Lower leg skin (tissue), 4 donors: ENCODE results near the gene EIF5AL1. TPM values are rescaled to one million over a fixed set of nuclear protein-coding genes. Genes with fewer than 3 reads are reported as not detected.
"Not testable (repeated sequence)": the region's sequence is repeated elsewhere in the genome, so short reads cannot be mapped to it uniquely, and the experiment has no call there.

ENCODE experiments used
- DNase-seq, 2 donors: peaks; one replicate each; pipeline ENCODE4 v3.0.0-alpha.2; 2019; ENCODE audit warnings: low spot score in 2 of 2
- H3K4me3 ChIP-seq: fragments of 200-600 bp; sonication (generic); 2 replicates; pipeline ENCODE4 v1.5.1; 2017; ENCODE audit warnings: mild to moderate bottlenecking, low read depth; ENCODE audit not compliant: poor library complexity, severe bottlenecking
- CTCF ChIP-seq, 3 donors: fragments of 450-650 bp; IDR thresholded peaks; one replicate each; pipeline ENCODE4 v1.5.1; 2016; ENCODE audit warnings: antibody characterized with exemption in 3 of 3, mild to moderate bottlenecking in 3 of 3, moderate library complexity in 2 of 3
- POLR2A ChIP-seq, 2 donors: fragments of 450-650 bp; IDR thresholded peaks; one replicate each; pipeline ENCODE4 v1.6.1; 2016 to 2017; ENCODE audit warnings: antibody characterized with exemption in 2 of 2, mild to moderate bottlenecking in 1 of 2, moderate library complexity in 1 of 2
- WGBS, 2 donors: methylation state at CpG; one replicate each; pipeline ENCODE4 v1.1.5; 2018; 5-methylcytosine and 5-hydroxymethylcytosine counted together
- intact Hi-C: fragments of 100-400 bp; cut with DNase I; formaldehyde crosslinking; loops from one replicate; pipeline ENCODE4 v1.15.0; 2023; ENCODE audit warnings: low total_unique reads
- total RNA-seq, 4 donors: library from RNA; depleted of rRNA; stranded (reverse); fragments of >200 nt; gene quantifications; one replicate each; pipeline ENCODE4 v1.1.0, GENCODE V29; 2016

Gene EIF5AL1
- total RNA-seq, 4 donors from 2014 or later, result 0.05 to 0.38 (median 0.08) TPM; not detected in 1

- DNase-seq, result no peak
- 50 to 58% methylated on average over 6 to 7 of the region's 7 CpGs for WGBS, 2 donors
Observed at GRCh38 chr10:79502561-79503309, 9.6 kb upstream of the EIF5AL1 start.

GRCh38 chr10:79503787-79504186 lies 8.5 kb upstream of the EIF5AL1 start:
- DNase-seq, intact Hi-C loops, H3K4me3 ChIP-seq: not testable (repeated sequence)
- whole genome bisulfite sequencing, 2 donors, result 74 to 84% methylated on average over 4 of the region's 4 CpGs

More at GRCh38 chr10:79502561-79503309, 9.6 kb upstream of the EIF5AL1 start:
- no peak overlapping the region for H3K4me3 ChIP-seq
- intact Hi-C loops, result no loop called here
- TF ChIP-seq POLR2A (IDR thresholded peaks at IDR 0.05), result no peak
- TF ChIP-seq CTCF (IDR thresholded peaks at IDR 0.05), result no peak

- WGBS, 2 donors, result no CpG with 5 or more reads among the region's 2 CpGs
- intact Hi-C loops, DNase-seq, H3K4me3 ChIP-seq: not testable (repeated sequence)
Observed at GRCh38 chr10:79504483-79504882, 7.8 kb upstream of the EIF5AL1 start.

- intact Hi-C loops, DNase-seq: not testable (repeated sequence)
Observed at GRCh38 chr10:79505328-79505727, 7.0 kb upstream of the EIF5AL1 start.

GRCh38 chr10:79505829-79506228 lies 6.5 kb upstream of the EIF5AL1 start:
- no peak overlapping the region for H3K4me3 ChIP-seq

More at GRCh38 chr10:79505328-79505727, 7.0 kb upstream of the EIF5AL1 start:
- not testable (repeated sequence) for H3K4me3 ChIP-seq

GRCh38 chr10:79507440-79508167 lies 4.7 kb upstream of the EIF5AL1 start:
- 72 to 76% methylated on average over 9 of the region's 9 CpGs for WGBS, 2 donors
- TF ChIP-seq CTCF (IDR thresholded peaks at IDR 0.05), result no peak
- TF ChIP-seq POLR2A (IDR thresholded peaks at IDR 0.05), result no peak
- intact Hi-C loops, result no loop called here
- no peak overlapping the region for H3K4me3 ChIP-seq
- no peak for DNase-seq

More at GRCh38 chr10:79505829-79506228, 6.5 kb upstream of the EIF5AL1 start:
- intact Hi-C loops, result no loop called here
- no peak for DNase-seq
- no peak for TF ChIP-seq CTCF (IDR thresholded peaks at IDR 0.05)
- TF ChIP-seq POLR2A (IDR thresholded peaks at IDR 0.05), result no peak

GRCh38 chr10:79508245-79508644 lies 4.1 kb upstream of the EIF5AL1 start:
- WGBS, 2 donors, result 80 to 87% methylated on average over 3 of the region's 4 CpGs
- H3K4me3 ChIP-seq, intact Hi-C loops, DNase-seq: not testable (repeated sequence)

- H3K4me3 ChIP-seq, DNase-seq, intact Hi-C loops: not testable (repeated sequence)
- WGBS, 2 donors, result 94 to 100% methylated on average over 2 of the region's 3 CpGs
Observed at GRCh38 chr10:79509306-79509933, 2.9 kb upstream of the EIF5AL1 start.

- 80% methylated on average over 1 of the region's 5 CpGs for WGBS, 2 donors
- DNase-seq, intact Hi-C loops, H3K4me3 ChIP-seq: not testable (repeated sequence)
Observed at GRCh38 chr10:79509934-79510508, 2.3 kb upstream of the EIF5AL1 start.

GRCh38 chr10:79516532-79517205 lies 4.3 kb downstream of the EIF5AL1 start:
- H3K4me3 ChIP-seq, intact Hi-C loops, DNase-seq: not testable (repeated sequence)
- 57 to 59% methylated on average over 6 to 7 of the region's 7 CpGs for WGBS, 2 donors
